GM18498 (cell line): ENCODE measurements around the gene LMF1.

Experiments used
- ATAC-seq: cut with Tn5 transposase; IDR thresholded peaks from one replicate; pipeline ENCODE4 v1.9.1; 2021; ENCODE audit warnings: mild to moderate bottlenecking, moderate library complexity; ENCODE audit not compliant: unreplicated experiment

The LMF1 gene

GRCh38 chr16:986411-986810 is 15.6 kb upstream of the LMF1 start:
- no peak for ATAC-seq

GRCh38 chr16:985646-986400 is 15.0 kb upstream of the LMF1 start:
- no peak for ATAC-seq

- ATAC-seq, result no peak
Observed at GRCh38 chr16:984736-985636, 14.2 kb upstream of the LMF1 start.

GRCh38 chr16:984121-984694 is 13.4 kb upstream of the LMF1 start:
- no peak for ATAC-seq

- no peak for ATAC-seq
Observed at GRCh38 chr16:983044-984030, 12.6 kb upstream of the LMF1 start.

GRCh38 chr16:982145-983043 is 11.6 kb upstream of the LMF1 start:
- no peak for ATAC-seq

- ATAC-seq, result no peak
Observed at GRCh38 chr16:981695-982144, 10.9 kb upstream of the LMF1 start, which contains the start of gene SOX8. TSS of gene SOX8 (plus strand) at chr16:981770. CDS start at chr16:981923, 153 bp downstream.

GRCh38 chr16:980595-980854 is 9.7 kb upstream of the LMF1 start:
- ATAC-seq, result no peak

GRCh38 chr16:979859-980594 is 9.2 kb upstream of the LMF1 start:
- ATAC-seq, result no peak

GRCh38 chr16:979147-979546 is 8.4 kb upstream of the LMF1 start:
- no peak for ATAC-seq

- ATAC-seq, result no peak
Observed at GRCh38 chr16:978403-978802, 7.6 kb upstream of the LMF1 start.

- no peak for ATAC-seq
Observed at GRCh38 chr16:977896-978295, 7.1 kb upstream of the LMF1 start.

GRCh38 chr16:977081-977701 is 6.4 kb upstream of the LMF1 start:
- no peak for ATAC-seq

- no peak for ATAC-seq
Observed at GRCh38 chr16:976389-976931, 5.7 kb upstream of the LMF1 start.

GRCh38 chr16:975291-975690 is 4.5 kb upstream of the LMF1 start:
- ATAC-seq, result no peak

- no peak for ATAC-seq
Observed at GRCh38 chr16:974611-975261, 4.0 kb upstream of the LMF1 start.

- ATAC-seq, result no peak
Observed at GRCh38 chr16:974001-974601, 3.3 kb upstream of the LMF1 start.
